KMS-11 (cell line): ENCODE measurements around the gene ZMYND19.

Source experiments
- H2AFZ ChIP-seq: fragments of 200-600 bp; sonication (generic); 2 replicates; pipeline ENCODE4 v1.6.1; 2016; ENCODE audit warnings: antibody characterized with exemption, mixed run types, low read depth
- H3K27ac ChIP-seq: fragments of 200-600 bp; sonication (generic); 2 replicates; pipeline ENCODE4 v1.6.1; 2016; ENCODE audit warnings: mild to moderate bottlenecking, mixed run types
- H3K27me3 ChIP-seq: fragments of 200-600 bp; sonication (generic); 2 replicates; pipeline ENCODE4 v1.6.1; 2017; ENCODE audit warnings: mild to moderate bottlenecking, low read depth, mixed run types, moderate library complexity; ENCODE audit not compliant: insufficient read depth
- H3K36me3 ChIP-seq: fragments of 200-600 bp; sonication (generic); 2 replicates; pipeline ENCODE4 v1.6.1; 2017; ENCODE audit warnings: mild to moderate bottlenecking, mixed run types; ENCODE audit not compliant: insufficient read depth
- H3K4me1 ChIP-seq: fragments of 200-600 bp; sonication (generic); 2 replicates; pipeline ENCODE4 v1.6.1; 2016; ENCODE audit warnings: mild to moderate bottlenecking, low read depth, mixed run types; ENCODE audit not compliant: poor library complexity, severe bottlenecking
- H3K4me2 ChIP-seq: fragments of 200-600 bp; sonication (generic); 2 replicates; pipeline ENCODE4 v1.7.0; 2016; ENCODE audit warnings: mild to moderate bottlenecking, mixed run types
- H3K4me3 ChIP-seq: fragments of 200-600 bp; sonication (generic); IDR thresholded peaks from 2 replicates; pipeline ENCODE4 v1.6.1; 2017; ENCODE audit warnings: low read depth, low read length, mixed read lengths; ENCODE audit not compliant: insufficient read depth
- H3K79me2 ChIP-seq: fragments of 200-600 bp; sonication (generic); 2 replicates; pipeline ENCODE4 v1.6.1; 2016; ENCODE audit warnings: low read depth, mixed run types; ENCODE audit not compliant: insufficient read depth
- H3K9ac ChIP-seq: fragments of 200-600 bp; sonication (generic); 2 replicates; pipeline ENCODE4 v1.6.1; 2016; ENCODE audit warnings: mild to moderate bottlenecking, mixed run types
- H4K20me1 ChIP-seq: fragments of 200-600 bp; sonication (generic); 2 replicates; pipeline ENCODE4 v1.6.1; 2016; ENCODE audit warnings: mild to moderate bottlenecking, mixed run types; ENCODE audit not compliant: insufficient read depth
- CTCF ChIP-seq: fragments of 200-600 bp; sonication (generic); conservative IDR thresholded peaks from 2 replicates; pipeline ENCODE4 v1.6.1; 2017; ENCODE audit warnings: low read depth, mild to moderate bottlenecking, antibody characterized with exemption, low read length, moderate library complexity, mixed read lengths

Gene ZMYND19

GRCh38 chr9:137634016-137634415, 43.7 kb upstream of the ZMYND19 start:
- H4K20me1 ChIP-seq = peaks cover 7% of the 10 kb centered on the region; the same call in 1 of the 2 replicates
- TF ChIP-seq CTCF = no peak
- no peaks in the 10 kb centered on the region for H3K36me3 ChIP-seq
- no peaks in the 10 kb centered on the region for H3K27me3 ChIP-seq
- no peak overlapping the region for H2AFZ ChIP-seq
- no peak overlapping the region for H3K4me3 ChIP-seq
- H3K4me2 ChIP-seq = no peak overlapping the region
- H3K27ac ChIP-seq = no peak overlapping the region
- no peak overlapping the region for H3K9ac ChIP-seq
- H3K79me2 ChIP-seq = peaks cover 76% of the 10 kb centered on the region
- H3K4me1 ChIP-seq = peaks cover 8% of the 10 kb centered on the region

- no peak overlapping the region for H2AFZ ChIP-seq
- no peaks in the 10 kb centered on the region for H3K36me3 ChIP-seq
- no peak for TF ChIP-seq CTCF
- H3K27ac ChIP-seq = no peak overlapping the region
- H3K79me2 ChIP-seq = peaks cover 76% of the 10 kb centered on the region
- peaks cover 7% of the 10 kb centered on the region; the same call in 1 of the 2 replicates for H4K20me1 ChIP-seq
- H3K27me3 ChIP-seq = no peaks in the 10 kb centered on the region
- H3K4me1 ChIP-seq = peaks cover 14% of the 10 kb centered on the region
- no peak overlapping the region for H3K4me2 ChIP-seq
- H3K9ac ChIP-seq = no peak overlapping the region
- H3K4me3 ChIP-seq = no peak overlapping the region
Measured at GRCh38 chr9:137632230-137633161, 42.2 kb upstream of the ZMYND19 start.

GRCh38 chr9:137631345-137632229, 41.3 kb upstream of the ZMYND19 start:
- no peak overlapping the region for H3K4me2 ChIP-seq
- H3K4me3 ChIP-seq = no peak overlapping the region
- no peaks in the 10 kb centered on the region for H3K27me3 ChIP-seq
- H3K27ac ChIP-seq = no peak overlapping the region
- no peaks in the 10 kb centered on the region for H3K36me3 ChIP-seq
- H4K20me1 ChIP-seq = peaks cover 7% of the 10 kb centered on the region; the same call in 1 of the 2 replicates
- H3K9ac ChIP-seq = no peak overlapping the region
- no peak for TF ChIP-seq CTCF
- H2AFZ ChIP-seq = no peak overlapping the region
- H3K4me1 ChIP-seq = peaks cover 14% of the 10 kb centered on the region
- H3K79me2 ChIP-seq = peaks cover 78% of the 10 kb centered on the region

GRCh38 chr9:137630679-137631078, 40.4 kb upstream of the ZMYND19 start:
- no peaks in the 10 kb centered on the region for H3K36me3 ChIP-seq
- no peak overlapping the region for H3K4me3 ChIP-seq
- H3K27ac ChIP-seq = no peak overlapping the region
- peaks cover 14% of the 10 kb centered on the region for H3K4me1 ChIP-seq
- H3K9ac ChIP-seq = no peak overlapping the region
- TF ChIP-seq CTCF = no peak
- H3K27me3 ChIP-seq = no peaks in the 10 kb centered on the region
- H4K20me1 ChIP-seq = peaks cover 7% of the 10 kb centered on the region; the same call in 1 of the 2 replicates
- peaks cover 76% of the 10 kb centered on the region for H3K79me2 ChIP-seq
- H2AFZ ChIP-seq = no peak overlapping the region
- H3K4me2 ChIP-seq = no peak overlapping the region
